HTR-8/SVneo (cell line): ENCODE results near the gene CAMK1G.

ENCODE experiments used
- DNase-seq: peaks from one replicate; pipeline ENCODE4 v3.0.0; 2011; ENCODE audit warnings: low spot score, mixed read lengths; ENCODE audit not compliant: insufficient read length
- FAIRE-seq: peaks from 2 replicates; lab custom pipeline; 2011; peaks lifted over from hg19 to GRCh38; lab: Jason Lieb, UNC

Gene CAMK1G

DNA sequence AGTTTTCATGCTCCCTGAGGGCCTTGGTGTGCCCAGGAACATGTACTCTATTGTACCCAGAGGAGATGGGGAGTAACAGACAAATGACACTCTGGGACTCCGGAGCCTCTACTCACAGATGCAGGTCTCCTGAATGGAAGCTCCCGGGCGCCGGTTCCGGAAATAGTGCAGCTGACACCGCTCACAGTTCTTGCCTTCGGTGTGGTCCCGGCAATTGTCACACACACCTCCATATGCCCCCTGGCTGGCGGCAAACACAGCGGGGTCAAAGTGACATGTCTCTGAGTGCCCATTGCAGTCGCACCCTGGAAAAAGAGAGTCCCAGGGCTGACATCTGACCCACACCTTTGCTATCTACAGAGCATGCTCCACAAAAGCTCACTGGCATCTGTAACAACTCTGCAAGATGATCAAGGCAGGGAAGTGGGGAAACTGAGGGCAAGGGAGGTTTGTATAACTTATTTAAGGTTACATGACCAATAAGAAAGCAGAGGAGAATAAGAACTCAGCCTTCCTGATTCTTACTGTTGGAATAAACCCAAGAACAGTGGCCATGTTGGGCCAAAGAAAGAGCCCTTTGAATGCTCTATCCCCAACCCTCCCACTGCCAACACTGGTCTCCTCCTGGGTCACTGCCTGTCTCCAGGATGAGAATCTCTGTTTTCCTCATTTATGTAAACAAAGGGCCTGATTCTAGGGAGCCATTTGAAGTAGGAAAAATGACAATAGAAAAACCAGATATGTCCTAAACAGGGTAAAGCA, 46.3 kb downstream of the CAMK1G start:
- FAIRE-seq (no peak), DNase-seq (no peak)

DNA sequence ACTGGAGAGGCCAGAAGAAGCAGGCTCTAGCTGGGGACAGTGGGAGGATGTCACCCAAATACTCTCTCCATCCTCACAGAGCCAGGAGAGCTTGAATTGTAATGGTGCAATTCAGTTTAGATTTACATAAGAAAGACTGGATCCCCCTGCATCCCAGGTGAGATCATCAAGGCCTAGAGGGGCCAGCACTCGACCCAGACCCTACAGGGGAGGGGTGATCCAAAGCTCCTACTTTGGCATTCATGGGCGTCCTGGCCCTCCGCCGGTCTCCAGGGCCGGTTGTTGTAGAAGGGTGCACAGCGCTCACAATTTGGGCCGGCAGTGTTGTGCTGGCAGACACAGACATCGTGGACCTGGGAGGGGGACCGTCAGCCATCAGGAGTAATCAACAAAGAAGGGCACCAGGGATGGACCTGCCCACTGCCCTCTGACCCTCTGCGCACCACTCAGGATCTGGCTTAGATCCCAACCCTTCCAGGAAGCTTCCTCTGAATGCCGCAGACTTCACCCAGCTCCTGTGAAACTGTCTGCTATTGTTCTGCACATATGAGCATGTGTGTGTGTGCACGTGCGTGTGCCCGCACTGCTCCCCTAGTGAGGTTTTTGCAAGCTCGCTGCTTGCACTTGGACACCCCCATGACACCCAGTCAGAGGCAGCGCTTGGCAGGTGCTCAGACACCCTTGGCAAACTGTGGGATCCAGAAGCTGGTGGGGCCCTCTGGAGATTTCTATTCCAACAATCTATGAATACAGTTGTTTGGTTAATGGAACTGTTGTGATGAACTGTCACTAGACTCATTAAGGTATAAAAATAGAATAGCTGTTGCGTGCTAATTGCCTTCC, 47.1 kb downstream of the CAMK1G start:
- DNase-seq: no peak
- FAIRE-seq: no peak

DNA sequence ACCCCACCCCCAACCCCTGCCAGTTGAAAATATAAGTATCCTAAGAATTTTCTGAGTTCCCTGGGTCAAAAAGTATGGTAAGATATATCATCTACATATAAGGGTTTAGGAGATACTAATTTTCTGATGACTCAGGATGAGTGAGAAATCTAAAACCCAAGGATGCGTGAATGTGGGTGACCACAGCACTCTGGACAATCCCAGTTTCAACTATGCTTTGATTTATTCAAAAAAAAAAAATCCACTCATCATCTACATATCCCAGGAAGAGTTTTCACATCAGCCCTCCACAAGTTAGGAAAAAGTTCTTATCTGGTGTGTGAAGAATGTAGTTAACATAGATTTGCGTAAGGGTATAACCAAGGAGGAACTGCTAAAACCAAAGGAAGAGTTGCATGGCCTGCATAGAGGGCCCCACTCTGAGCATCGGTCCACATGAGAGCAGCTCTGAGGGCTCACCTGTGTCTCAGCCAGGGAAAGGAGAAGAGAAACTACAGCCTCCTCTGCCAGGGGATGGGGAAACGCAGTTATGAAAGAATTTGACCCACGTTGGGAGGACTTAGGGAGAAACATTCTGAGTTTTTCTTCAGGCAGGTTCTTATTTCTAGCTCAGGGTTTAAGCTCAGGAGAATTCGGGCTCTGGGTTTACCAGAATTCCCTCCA, 50.0 kb downstream of the CAMK1G start:
- no peak for FAIRE-seq

GRCh38 chr1:209634005-209634737, 50.7 kb downstream of the CAMK1G start:
- DNase-seq: no peak
- FAIRE-seq: no peak

More for the DNA sequence above, 50.0 kb downstream of the CAMK1G start:
- DNase-seq: no peak

- no peak for FAIRE-seq
- DNase-seq: no peak
These were observed 52.3 kb downstream of the CAMK1G start for GRCh38 chr1:209635850-209636249.

DNA sequence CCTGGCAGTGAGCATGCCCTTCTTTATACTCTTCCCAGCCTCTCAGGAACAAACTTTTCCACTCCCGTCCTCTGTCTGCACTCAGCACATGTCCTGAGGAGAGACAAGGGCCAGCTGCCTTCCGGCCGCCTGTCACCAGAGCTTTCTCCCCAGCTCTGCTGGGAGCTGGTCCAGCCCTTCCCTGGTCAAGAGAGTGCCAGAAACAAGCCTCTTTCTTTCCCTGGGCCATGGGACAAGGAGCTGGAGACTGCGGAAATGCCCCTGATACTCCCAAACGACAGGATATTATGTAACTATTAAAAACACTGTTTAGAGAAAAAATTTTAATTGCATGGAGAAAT, 58.3 kb downstream of the CAMK1G start:
- no peak for FAIRE-seq
- DNase-seq: no peak

DNA sequence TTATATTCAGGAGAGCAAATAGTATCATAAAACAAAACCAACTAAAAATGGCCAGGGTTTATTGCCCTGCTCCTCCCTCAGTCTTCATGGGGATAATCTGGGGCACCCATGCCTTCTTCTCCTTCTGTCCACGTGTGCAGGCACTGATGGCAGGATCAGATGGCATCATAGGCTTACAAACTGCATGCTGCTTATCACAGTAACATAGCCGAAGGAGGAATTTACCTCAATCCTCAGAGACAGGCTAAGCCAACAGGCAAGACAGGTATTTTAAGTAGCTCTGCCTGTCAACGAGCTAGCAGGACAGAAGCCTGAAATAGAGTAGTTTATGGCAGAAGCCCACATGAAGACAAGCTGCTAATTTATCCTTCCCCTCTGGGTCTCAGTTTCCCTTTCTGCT, 59.3 kb downstream of the CAMK1G start:
- FAIRE-seq: no peak
- DNase-seq: no peak

- FAIRE-seq: no peak
- DNase-seq: no peak
These were observed 59.9 kb downstream of the CAMK1G start for GRCh38 chr1:209643285-209644020.

GRCh38 chr1:209645574-209646452, 62.3 kb downstream of the CAMK1G start:
- DNase-seq: no peak

GRCh38 chr1:209646558-209646957, 63.0 kb downstream of the CAMK1G start:
- DNase-seq (no peak), FAIRE-seq (peak; percentile 80)

More at GRCh38 chr1:209645574-209646452, 62.3 kb downstream of the CAMK1G start:
- FAIRE-seq: no peak

DNA sequence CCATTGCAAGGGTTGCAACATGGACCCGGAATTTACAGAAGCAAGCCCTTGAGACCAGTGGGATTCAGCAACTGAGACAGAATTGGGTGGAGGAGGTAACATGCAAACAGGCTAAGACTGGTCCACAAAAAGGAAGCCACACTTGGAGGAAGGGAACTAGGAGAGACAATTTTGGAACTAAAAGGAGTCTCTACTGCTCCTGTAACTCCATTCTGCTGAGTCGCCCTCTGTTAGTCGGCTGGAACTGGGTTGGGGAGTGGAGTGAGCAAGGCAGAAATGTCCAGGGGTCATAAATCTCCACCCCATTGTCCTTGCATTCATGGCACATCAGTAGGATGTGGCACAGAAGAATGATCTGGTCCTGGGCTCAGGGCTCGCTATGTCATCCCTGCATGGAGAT, 63.6 kb downstream of the CAMK1G start:
- DNase-seq: no peak
- peak; percentile 4 for FAIRE-seq

- DNase-seq (no peak), FAIRE-seq (no peak)
These were observed 64.8 kb downstream of the CAMK1G start for GRCh38 chr1:209648346-209648745.

- peak; percentile 88 for FAIRE-seq
These were observed 65.6 kb downstream of the CAMK1G start for GRCh38 chr1:209648931-209649776.

GRCh38 chr1:209650454-209650853, 66.9 kb downstream of the CAMK1G start:
- FAIRE-seq: no peak
- DNase-seq: no peak

More at GRCh38 chr1:209648931-209649776, 65.6 kb downstream of the CAMK1G start:
- peak; percentile 66 for DNase-seq

GRCh38 chr1:209651138-209651587, 67.6 kb downstream of the CAMK1G start:
- DNase-seq (peak; percentile 74), FAIRE-seq (peak; percentile 76)

DNA sequence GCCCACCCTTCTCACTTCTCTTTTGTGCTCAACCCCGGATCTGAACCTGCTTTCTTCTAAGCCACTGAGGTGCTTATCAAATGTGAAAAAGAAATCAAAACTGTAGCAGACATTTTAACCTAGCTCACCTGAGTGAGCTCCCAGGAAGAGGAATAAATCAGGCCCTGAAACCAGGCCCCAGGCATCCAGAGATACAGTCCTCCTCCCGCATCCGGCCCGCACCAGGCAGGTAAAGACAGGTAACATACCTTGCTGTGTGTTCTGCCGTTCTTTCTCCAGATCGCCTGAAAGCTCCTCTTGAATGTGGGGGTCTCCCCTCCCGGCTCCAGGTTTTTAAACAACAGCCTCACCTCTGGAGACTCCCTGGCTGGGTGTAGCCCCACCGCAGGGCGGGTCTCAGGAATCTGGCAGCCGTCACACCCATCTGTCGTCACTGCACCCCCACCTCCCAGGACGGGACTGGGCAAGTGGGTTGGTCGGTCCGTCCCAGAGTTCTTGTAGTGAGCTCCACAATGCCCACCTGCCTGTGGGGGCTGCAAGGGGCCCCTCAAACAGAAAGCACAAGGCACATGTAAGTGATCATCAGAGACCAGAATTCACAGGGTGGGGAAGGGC, 68.7 kb downstream of the CAMK1G start, which contains the start of gene LAMB3:
Gene LAMB3, minus strand, starts transcription at position 305 of the 615 bp plus-strand sequence. CDS start 1,481 bp downstream, outside the sequence.
- no peak for DNase-seq
- no peak for FAIRE-seq

DNA sequence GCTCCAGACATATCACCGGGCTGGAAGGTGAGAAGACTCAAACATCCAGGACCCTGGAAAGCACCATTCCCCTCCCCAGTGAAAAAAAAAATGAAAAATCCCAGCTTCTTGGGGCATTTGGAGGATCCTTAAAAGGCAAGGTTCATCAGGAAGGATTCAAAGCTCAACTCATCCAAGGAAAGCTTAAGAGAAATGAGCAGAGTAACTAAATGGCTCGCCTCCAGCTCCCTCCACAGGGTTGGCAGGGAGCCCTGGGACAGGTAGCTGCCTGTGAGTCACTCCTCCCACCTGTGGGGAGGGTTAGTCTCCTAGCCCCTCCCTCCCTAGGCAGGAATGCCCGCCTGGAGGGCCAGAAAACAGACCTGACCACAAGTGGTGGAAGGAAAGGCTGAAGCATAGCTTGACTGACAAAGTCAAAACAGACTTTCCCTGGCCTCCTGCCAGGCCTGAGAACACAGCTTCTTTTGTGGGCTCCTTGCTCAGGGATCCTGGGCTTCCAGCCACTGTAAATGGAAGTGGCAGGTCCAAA, 69.4 kb downstream of the CAMK1G start:
- DNase-seq (peak; percentile 15), FAIRE-seq (no peak)
